Measurements from ENCODE around the gene PRICKLE2.

PRICKLE2 gene

GRCh38 chr3:64218746-64219145, 6.5 kb downstream of the PRICKLE2 start:
- no peak for DNase-seq

GRCh38 chr3:64218329-64218728, 6.9 kb downstream of the PRICKLE2 start:
- no peak for DNase-seq

- no peak for DNase-seq
Measured at GRCh38 chr3:64216274-64217147, 8.8 kb downstream of the PRICKLE2 start.

- DNase-seq = no peak
Measured at GRCh38 chr3:64215559-64215958, 9.7 kb downstream of the PRICKLE2 start.

DNA sequence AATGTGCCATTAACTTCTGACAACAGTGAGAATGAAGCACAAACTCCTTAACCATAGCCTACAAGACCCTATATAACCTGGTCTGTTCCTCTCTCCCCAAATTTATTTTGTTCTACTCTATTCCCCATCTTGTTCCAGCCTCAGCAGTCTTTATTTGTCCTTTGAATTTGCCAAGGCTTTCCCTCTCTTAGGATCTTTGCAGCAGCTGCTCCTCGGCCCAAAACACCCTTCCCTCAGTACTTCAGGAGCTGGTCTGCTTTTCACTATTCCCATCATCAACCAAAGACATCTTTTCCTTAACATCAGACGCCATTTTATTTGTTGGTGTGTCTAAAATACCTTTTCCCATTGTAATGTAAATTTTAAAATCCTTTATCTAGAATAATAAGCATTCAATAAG, 10.2 kb downstream of the PRICKLE2 start:
- DNase-seq = no peak

- no peak for DNase-seq
Measured at GRCh38 chr3:64214381-64215018, 10.8 kb downstream of the PRICKLE2 start.

GRCh38 chr3:64213962-64214379, 11.3 kb downstream of the PRICKLE2 start:
- no peak for DNase-seq

GRCh38 chr3:64213224-64213878, 11.9 kb downstream of the PRICKLE2 start:
- no peak for DNase-seq

GRCh38 chr3:64209866-64210621, 15.2 kb downstream of the PRICKLE2 start:
- DNase-seq = no peak

- no peak for DNase-seq
Measured at GRCh38 chr3:64207289-64208080, 17.8 kb downstream of the PRICKLE2 start.

DNA sequence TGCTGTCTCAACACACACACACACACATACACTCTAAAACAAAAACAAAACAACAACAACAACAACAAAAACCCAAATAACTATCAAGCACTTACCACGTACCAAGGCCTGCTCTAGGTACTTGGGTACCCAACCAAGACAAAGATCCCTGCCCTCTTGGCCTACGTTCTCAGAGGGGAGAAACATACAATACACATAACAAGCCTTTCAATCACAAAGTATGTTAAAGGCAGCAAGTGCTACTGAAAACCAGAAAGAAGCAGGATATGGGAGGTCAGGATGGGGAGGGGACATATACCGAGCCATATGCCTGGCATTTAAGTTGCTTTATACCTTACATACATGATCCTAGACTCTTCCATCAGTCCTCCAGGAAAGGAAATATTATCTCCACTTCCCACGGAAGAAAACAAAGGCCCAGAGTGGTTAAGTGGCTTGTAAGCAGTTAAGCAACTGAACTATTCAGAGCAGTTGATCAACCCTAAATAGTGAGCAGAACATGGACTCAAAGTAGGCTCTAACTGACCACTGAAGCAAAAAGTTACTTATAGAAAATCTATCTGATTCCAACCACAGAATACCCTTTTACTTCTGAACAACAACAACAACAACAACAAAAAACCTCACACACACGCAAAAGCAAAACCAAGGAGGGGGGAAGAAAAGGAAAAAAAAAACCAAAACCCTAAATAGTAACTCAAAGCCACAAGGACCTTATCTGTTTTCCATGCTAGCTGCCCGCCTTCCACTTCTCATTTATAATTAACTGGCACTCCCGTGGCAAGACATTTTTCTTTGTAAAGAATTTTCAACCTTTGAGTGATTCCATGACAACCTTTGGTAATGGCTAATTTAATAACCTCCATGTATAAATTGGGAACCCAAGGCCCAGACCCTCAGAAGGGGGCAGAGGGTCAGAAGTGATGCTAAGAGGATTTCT, 21.0 kb downstream of the PRICKLE2 start:
- DNase-seq = no peak

GRCh38 chr3:64203216-64203615, 22.1 kb downstream of the PRICKLE2 start:
- no peak for DNase-seq

DNA sequence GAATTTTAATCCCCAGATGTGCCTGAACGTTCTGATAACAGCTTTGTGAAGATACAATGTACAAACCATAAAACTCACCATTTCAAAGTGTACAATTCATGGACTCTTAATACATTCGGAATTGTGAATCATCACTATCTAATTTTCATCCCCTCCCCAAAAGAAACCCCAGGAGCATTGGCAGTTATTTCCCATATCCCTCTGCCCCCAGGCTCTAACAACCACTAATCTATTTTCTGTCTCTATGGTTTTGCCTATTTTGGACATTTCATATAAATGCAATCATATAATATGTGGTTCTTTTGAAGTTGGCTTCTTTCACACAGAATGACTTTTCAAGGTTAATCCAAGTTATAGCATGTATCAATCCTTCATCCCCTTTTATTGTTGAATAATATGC, 25.3 kb downstream of the PRICKLE2 start:
- DNase-seq = no peak

- DNase-seq = no peak
Measured at GRCh38 chr3:64196236-64196929, 28.9 kb downstream of the PRICKLE2 start.

- no peak for DNase-seq
Measured at GRCh38 chr3:64195789-64196188, 29.5 kb downstream of the PRICKLE2 start.

GRCh38 chr3:64191822-64192221, 33.4 kb downstream of the PRICKLE2 start:
- no peak for DNase-seq

GRCh38 chr3:64190517-64191515, 34.5 kb downstream of the PRICKLE2 start:
- DNase-seq = no peak

GRCh38 chr3:64188810-64189560, 36.3 kb downstream of the PRICKLE2 start:
- DNase-seq = no peak

All from activated CD8-positive, alpha-beta memory T cell treated with anti-CD3 and anti-CD28 coated beads, Interleukin-2, amount 50 U/mL, for 4 hours (primary cell).